Caco-2 (cell line): ENCODE data around the gene IRX4. TPM values are rescaled to one million over a fixed set of nuclear protein-coding genes. Genes with fewer than 3 reads are reported as not detected.

Experiments used
- BruUV-seq: library from RNA; stranded (reverse); fragments of 400-500 nt; replicated peaks from 2 replicates; lab custom pipeline; 2021; lab: Mats Ljungman, UMichigan
- CTCF ChIA-PET: fragments of 300-600 bp; sonication (Branson Sonifier 250); formaldehyde crosslinking; loops from one replicate; lab custom pipeline; 2022; ENCODE audit warnings: antibody characterized with exemption; lab: Charles Lee
- POLR2A ChIA-PET: fragments of 300-600 bp; sonication (Branson Sonifier 250); formaldehyde crosslinking; loops from one replicate; lab custom pipeline; 2022; ENCODE audit warnings: antibody characterized with exemption; lab: Charles Lee
- DNase-seq, 2 experiments: peaks; one replicate each; pipeline versions ENCODE4 v3.0.0 to v3.0.0-alpha.2; 2020 to 2022
- H3K27me3 ChIP-seq: replicated peaks from 2 replicates; pipeline ENCODE4 v1.6.0; 2011; ENCODE audit warnings: low read length; ENCODE audit not compliant: control insufficient read depth, insufficient read depth
- H3K36me3 ChIP-seq: 2 replicates; pipeline ENCODE4 v1.5.1; 2011; ENCODE audit warnings: low read length; ENCODE audit not compliant: control insufficient read depth, insufficient read depth
- H3K4me1 ChIP-seq: fragments of 250-450 bp; sonication (Bioruptor Pico); 2 replicates; pipeline ENCODE4 v1.5.1; 2020; ENCODE audit warnings: mild to moderate bottlenecking
- H3K4me3 ChIP-seq: 2 replicates; pipeline ENCODE4 v1.5.1; 2011; ENCODE audit warnings: low read depth, mild to moderate bottlenecking, control low read depth, low read length
- H3K9me3 ChIP-seq: fragments of 250-450 bp; sonication (Bioruptor Pico); 2 replicates; pipeline ENCODE4 v1.5.1; 2020; ENCODE audit warnings: mild to moderate bottlenecking, moderate library complexity
- H3K27ac Mint-ChIP-seq: one replicate; pipeline ENCODE4 v1.8.0; 2022; ENCODE audit warnings: mixed read lengths; ENCODE audit not compliant: unreplicated experiment
- H3K27me3 Mint-ChIP-seq: one replicate; pipeline ENCODE4 v1.8.0; 2022; ENCODE audit warnings: mixed read lengths; ENCODE audit not compliant: insufficient read depth, unreplicated experiment
- H3K36me3 Mint-ChIP-seq: one replicate; pipeline ENCODE4 v1.8.0; 2022; ENCODE audit warnings: mild to moderate bottlenecking, mixed read lengths; ENCODE audit not compliant: insufficient read depth, unreplicated experiment
- H3K4me1 Mint-ChIP-seq: one replicate; pipeline ENCODE4 v1.8.0; 2022; ENCODE audit warnings: low read depth, mixed read lengths; ENCODE audit not compliant: unreplicated experiment
- H3K4me3 Mint-ChIP-seq: one replicate; pipeline ENCODE4 v1.8.0; 2022; ENCODE audit warnings: mild to moderate bottlenecking, moderate library complexity, mixed read lengths; ENCODE audit not compliant: unreplicated experiment
- H3K9me3 Mint-ChIP-seq: one replicate; pipeline ENCODE4 v1.8.0; 2022; ENCODE audit warnings: mixed read lengths; ENCODE audit not compliant: unreplicated experiment
- intact Hi-C: fragments of 100-400 bp; cut with micrococcal nuclease; formaldehyde crosslinking; loops from one replicate; pipeline ENCODE4 v1.10.0; 2022; ENCODE audit not compliant: unreplicated experiment
- total RNA-seq: library from RNA; stranded (reverse); gene quantifications from 2 replicates; pipeline ENCODE4 v1.2.3, GENCODE V29; 2022
- TF ChIP-seq, protein P1 (sequence below), 2 experiments: fragments of 200-600 bp in 1 of 2; IDR thresholded peaks; 1 replicate in 1 of 2; 2 replicates in 1 of 2; pipeline versions ENCODE4 v1.5.1 to v1.8.0; 2011 to 2022; ENCODE audit warnings: antibody characterized with exemption in 1 of 2, control low read depth in 1 of 2, inconsistent platforms in 1 of 2, low read depth in 1 of 2, low read length in 1 of 2, mild to moderate bottlenecking in 1 of 2, moderate library complexity in 1 of 2; ENCODE audit not compliant: insufficient read depth in 1 of 2, severe bottlenecking in 1 of 2, unreplicated experiment in 1 of 2

IRX4 gene
- total RNA-seq, 1 experiment from 2014 or later = not detected

DNA sequence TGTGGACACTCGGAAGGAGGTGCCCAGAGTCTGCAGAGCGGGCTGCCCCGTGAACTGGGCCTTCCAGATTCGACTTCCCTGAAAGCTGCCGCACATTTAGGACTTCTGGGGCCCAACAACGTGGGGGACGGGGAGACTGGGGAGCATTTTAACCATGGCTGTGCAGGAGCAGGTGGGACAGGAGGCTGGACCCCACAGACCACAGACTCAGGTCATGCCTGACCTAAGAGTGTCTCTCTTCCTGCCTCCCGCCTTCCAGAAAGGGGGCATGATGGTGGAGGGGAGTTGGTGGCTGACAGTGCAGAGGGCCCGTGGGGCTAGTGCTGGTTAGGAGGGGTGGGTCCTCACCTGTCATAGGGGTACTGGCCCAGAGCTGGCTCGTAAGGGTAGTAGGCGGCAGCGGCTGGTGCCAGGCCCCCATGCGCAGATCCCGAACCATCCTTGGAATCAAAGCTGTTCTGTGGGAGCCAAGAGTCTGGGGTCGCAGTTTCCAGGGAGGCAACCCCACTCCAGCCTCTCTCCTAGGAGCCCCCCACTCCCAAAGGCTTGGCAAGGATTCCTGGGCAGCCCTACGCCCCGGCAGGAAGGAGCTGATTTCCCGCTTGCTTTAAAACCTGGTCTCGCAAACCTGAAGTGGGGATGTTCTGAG is 2.2 kb downstream of the IRX4 start:
- H3K4me3 ChIP-seq = no peak overlapping the region
- no peaks in the 10 kb centered on the region for H3K27me3 ChIP-seq
- H3K36me3 Mint-ChIP-seq = no peaks in the 10 kb centered on the region
- H3K4me1 ChIP-seq = no peaks in the 10 kb centered on the region
- TF ChIP-seq, protein P1, sequence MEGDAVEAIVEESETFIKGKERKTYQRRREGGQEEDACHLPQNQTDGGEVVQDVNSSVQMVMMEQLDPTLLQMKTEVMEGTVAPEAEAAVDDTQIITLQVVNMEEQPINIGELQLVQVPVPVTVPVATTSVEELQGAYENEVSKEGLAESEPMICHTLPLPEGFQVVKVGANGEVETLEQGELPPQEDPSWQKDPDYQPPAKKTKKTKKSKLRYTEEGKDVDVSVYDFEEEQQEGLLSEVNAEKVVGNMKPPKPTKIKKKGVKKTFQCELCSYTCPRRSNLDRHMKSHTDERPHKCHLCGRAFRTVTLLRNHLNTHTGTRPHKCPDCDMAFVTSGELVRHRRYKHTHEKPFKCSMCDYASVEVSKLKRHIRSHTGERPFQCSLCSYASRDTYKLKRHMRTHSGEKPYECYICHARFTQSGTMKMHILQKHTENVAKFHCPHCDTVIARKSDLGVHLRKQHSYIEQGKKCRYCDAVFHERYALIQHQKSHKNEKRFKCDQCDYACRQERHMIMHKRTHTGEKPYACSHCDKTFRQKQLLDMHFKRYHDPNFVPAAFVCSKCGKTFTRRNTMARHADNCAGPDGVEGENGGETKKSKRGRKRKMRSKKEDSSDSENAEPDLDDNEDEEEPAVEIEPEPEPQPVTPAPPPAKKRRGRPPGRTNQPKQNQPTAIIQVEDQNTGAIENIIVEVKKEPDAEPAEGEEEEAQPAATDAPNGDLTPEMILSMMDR (IDR thresholded peaks at IDR 0.05; ENCODE audit: insufficient read depth in 1 of 2, low read depth in 1 of 2, low read length in 1 of 2, severe bottlenecking in 1 of 2, unreplicated experiment in 1 of 2) = no peak
- no peaks in the 10 kb centered on the region for H3K36me3 ChIP-seq
- intact Hi-C loops = no loop called here
- DNase-seq = no peak
- peaks cover 7% of the 10 kb centered on the region; the same call in 1 of the 2 replicates for H3K9me3 ChIP-seq
- no peaks in the 10 kb centered on the region for H3K9me3 Mint-ChIP-seq
- BruUV-seq = no TSS peak
- POLR2A ChIA-PET = no interaction called here
- H3K4me3 Mint-ChIP-seq = no peak overlapping the region
- CTCF ChIA-PET = no interaction called here
- H3K4me1 Mint-ChIP-seq = no peaks in the 10 kb centered on the region
- no peak overlapping the region for H3K27ac Mint-ChIP-seq
- H3K27me3 Mint-ChIP-seq = peaks cover 3% of the 10 kb centered on the region

DNA sequence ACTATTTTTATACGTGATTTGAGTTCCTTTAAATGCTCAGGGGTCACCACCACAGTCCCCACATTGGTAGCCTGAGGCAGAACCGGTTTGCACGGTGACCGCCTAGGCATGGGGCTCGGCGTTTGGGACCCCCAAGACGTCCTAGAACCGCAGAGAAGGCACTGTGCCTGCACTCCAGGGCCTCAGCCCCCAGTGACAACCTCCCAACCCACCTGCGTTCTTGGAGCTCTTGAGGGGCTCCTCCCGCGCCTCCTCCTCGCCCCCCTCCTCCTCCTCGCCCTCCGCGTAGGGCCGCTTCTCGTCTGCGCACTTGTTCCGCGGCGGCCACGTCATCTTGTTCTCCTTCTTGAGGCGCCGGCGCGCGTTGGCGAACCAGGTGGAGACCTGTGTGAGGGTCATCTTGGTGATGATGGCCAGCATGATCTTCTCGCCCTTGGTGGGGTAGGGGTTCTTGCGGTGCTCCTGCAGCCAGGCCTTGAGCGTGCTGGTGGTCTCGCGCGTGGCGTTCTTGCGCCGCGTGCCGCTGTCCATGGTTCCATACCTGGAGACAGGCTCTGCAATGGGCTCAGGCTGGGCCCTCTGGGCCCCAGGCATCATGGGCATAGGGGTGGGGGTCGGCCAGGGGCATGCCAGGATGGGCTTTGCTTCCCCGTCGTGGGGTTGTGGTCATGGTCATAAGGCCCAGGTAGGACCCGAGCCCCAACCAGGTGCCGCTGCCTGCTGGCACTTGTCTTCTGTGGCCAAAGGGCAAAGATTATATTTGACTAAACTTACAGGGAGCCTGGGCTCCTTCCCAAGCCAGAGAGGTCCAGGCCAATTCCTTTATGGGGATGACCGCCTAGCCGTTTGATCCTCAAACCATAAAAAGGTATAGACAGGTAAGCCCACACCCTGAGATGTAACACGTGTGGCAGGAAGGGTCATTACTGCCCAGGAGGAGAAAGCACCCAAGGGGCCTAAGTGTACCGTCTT is 3.1 kb downstream of the IRX4 start:
- Mint-ChIP-seq H3K4me3 (no peak overlapping the region), H3K27me3 (peaks cover 3% of the 10 kb centered on the region), H3K36me3 (no peaks in the 10 kb centered on the region), H3K27ac (no peak overlapping the region), H3K9me3 (no peaks in the 10 kb centered on the region), H3K4me1 (no peaks in the 10 kb centered on the region)
- no peaks in the 10 kb centered on the region for H3K36me3 ChIP-seq
- no peak overlapping the region for H3K4me3 ChIP-seq
- intact Hi-C loops = no loop called here
- ChIA-PET CTCF (no interaction called here), POLR2A (no interaction called here)
- TF ChIP-seq, protein P1 (IDR thresholded peaks at IDR 0.05; ENCODE audit: insufficient read depth in 1 of 2, low read depth in 1 of 2, low read length in 1 of 2, severe bottlenecking in 1 of 2, unreplicated experiment in 1 of 2) = no peak
- H3K27me3 ChIP-seq = no peaks in the 10 kb centered on the region
- H3K4me1 ChIP-seq = no peaks in the 10 kb centered on the region
- peaks cover 7% of the 10 kb centered on the region; the same call in 1 of the 2 replicates for H3K9me3 ChIP-seq
- DNase-seq = no peak
- no TSS peak for BruUV-seq

DNA sequence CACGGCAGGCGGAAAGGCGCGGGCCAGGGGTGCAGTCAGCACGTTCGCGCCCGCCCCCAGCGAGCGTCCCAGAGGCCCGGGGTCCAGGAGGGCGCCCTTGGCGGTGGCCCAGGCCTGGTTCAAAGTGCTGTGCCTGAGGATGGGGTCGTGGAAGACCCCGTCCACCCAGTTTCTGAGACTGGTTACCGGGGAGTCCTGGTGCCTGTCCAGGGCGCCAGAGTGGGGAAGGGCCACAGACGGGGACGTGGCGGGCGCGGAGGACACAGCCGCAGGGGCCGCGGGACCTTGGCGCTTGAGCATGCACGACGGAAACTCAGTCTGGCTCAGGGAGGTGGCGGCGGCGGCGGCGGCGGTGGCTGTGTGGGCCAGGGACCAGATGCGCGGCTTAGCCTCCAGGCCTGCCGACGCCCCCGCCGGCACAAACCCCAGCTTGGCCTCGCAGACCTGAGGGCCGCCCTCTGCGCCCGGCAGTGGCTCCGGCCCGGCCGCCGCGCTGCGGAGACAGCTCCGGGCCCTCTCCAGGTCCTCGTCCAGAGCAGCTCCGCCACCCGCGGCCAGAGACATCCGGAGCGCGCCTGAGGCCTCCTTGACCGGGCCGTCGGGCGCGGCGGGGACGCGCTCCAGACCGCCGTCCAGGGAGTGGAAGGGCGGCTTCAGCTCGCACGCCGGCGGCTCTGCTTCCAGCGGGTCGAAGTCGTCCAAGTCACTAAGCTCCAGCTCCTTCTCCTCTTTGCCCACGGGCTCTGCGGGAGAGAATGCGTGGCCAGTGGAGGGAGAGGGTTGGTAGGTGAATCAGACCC is 4.5 kb downstream of the IRX4 start:
- Mint-ChIP-seq H3K4me1 (no peaks in the 10 kb centered on the region), H3K9me3 (no peaks in the 10 kb centered on the region), H3K27ac (no peak overlapping the region), H3K27me3 (peaks cover 8% of the 10 kb centered on the region), H3K36me3 (no peaks in the 10 kb centered on the region), H3K4me3 (no peak overlapping the region)
- peaks cover 7% of the 10 kb centered on the region; the same call in 1 of the 2 replicates for H3K9me3 ChIP-seq
- intact Hi-C loops = no loop called here
- H3K27me3 ChIP-seq = no peaks in the 10 kb centered on the region
- H3K4me3 ChIP-seq = no peak overlapping the region
- ChIA-PET CTCF (no interaction called here), POLR2A (no interaction called here)
- no peaks in the 10 kb centered on the region for H3K4me1 ChIP-seq
- no peak for DNase-seq
- TF ChIP-seq, protein P1 (IDR thresholded peaks at IDR 0.05; ENCODE audit: insufficient read depth in 1 of 2, low read depth in 1 of 2, low read length in 1 of 2, severe bottlenecking in 1 of 2, unreplicated experiment in 1 of 2) = no peak
- H3K36me3 ChIP-seq = no peaks in the 10 kb centered on the region
- no TSS peak for BruUV-seq
